Hypothalamus (tissue), 51 donors: Measurements from ENCODE around the gene KIAA1328.
"Not testable (repeated sequence)": the region's sequence is repeated elsewhere in the genome, so short reads cannot be mapped to it uniquely, and the experiment has no call there.

Experiments
- DNase-seq, 51 donors: peaks; one replicate each; lab custom pipeline; 2025; lab: John Stamatoyannopoulos, UW

The KIAA1328 gene

DNA sequence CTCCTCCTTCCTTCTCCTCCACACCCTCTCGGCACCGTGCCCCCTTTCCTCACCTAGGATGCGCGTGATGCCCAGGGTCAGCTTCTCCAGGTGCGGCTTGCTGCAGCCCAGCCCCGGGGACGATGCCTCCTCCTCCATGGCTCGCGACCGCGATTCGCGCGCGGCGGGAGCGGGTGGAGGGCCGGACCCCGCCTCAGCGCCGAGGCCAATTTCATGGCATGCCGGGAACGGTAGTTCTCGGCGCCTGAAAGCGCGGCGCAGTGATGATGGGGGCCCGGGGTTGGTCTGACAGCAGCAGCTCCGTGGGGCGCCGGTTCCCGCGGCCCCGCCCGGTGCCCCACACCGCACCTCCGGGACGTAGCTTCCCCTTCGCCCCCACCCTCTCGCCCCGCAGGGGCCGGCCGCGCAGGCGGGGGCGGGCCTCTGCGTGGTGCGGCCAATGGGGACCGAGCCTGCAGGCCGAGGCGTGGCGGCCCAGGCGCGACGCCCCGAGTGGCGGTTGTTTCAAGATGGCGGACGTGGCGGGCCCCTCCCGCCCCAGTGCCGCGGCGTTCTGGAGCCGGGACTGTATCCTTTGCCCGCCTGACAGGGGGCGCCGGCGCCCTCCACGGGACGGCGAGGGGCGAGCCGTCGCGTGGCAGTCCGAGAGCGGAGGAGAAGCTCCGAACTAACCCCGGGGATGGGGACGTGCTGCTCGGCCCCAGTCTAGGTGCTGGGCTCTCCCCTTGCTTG lies at the start of gene KIAA1328, which contains the start of gene TPGS2:
Gene KIAA1328, plus strand, starts transcription at position 498 of the 732 bp plus-strand sequence. Its CDS starts 12 bp downstream, at position 510.
Gene TPGS2, minus strand, starts transcription at position 373 of the 732 bp plus-strand sequence. Its CDS starts 235 bp downstream, at position 138.
- peak; percentile 36 to 94 (median 80) for DNase-seq

DNA sequence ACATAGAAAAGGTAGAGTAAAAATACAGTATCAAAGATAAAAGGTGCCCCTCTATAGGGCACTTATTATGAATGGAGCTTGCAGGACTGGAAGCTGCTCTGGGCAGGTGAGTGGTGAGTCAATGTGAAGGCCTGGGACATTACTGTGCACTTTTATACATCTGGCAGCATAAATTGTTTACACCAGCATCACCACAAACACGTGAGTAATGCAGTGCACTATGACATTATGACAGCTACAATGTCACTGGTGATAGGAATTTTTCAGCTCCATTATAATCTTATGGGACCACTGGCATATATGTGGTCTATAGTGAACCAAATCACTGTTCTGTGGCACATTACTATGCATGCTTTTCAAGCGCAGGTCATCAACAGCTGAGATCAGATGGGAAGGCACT lies 48.2 kb upstream of the KIAA1328 start:
- no peak for DNase-seq

DNA sequence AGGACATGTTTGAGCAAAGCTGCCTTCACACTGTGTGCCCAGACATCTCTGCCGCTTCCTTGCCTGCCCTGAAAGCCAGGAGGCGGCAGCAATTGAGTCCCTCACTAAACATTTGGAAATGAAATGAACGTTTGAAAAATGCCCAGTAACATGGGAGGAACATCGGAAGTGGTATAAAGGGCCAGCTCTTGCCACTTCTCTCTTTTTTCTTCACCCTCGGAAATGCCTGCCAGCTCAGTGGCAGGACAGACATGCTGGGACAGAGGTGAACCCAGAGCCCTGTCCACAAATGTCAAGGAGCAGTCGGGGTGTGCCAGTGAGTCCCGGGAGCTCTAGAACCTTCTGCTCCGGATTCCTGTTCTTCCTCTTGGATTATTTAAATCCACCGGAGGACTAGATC lies 46.2 kb upstream of the KIAA1328 start:
- DNase-seq: no peak

DNA sequence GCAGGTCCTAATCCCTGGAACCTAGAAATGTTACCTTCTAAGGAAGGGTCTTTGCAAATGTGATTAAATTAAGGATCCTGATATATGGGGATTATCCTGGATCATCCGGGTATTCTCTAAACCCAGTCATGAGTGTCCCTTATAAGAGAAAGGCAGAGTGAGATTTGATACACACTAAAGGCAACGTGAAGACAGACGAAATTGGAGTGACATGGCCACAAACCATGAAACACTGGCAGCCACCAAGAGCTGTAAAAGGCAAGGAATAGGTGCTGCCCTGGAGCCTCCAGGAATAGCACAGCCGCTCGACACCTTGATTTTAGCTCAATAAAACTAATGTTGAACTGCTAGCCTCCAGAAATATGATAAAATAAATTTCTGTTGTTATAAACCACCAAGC lies 45.1 kb upstream of the KIAA1328 start:
- no peak for DNase-seq

DNA sequence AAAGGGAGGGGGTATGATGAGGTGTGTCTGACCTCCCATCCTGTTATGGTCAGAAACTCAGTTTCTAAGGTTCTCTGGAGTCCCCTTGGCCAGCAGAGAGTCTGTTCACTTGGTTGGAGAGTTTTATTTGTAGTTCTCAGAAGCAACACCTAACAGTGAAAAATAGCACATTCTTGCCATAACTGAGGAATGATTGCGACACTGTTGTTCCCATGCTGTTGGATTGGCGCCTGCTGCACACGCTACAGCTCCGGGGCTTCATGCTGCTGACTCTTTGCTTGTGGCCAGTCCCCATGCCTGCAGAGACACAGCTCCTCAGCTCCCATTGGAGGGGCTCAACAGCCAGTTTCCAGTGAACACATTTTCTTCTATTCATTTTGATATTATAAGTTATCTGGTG lies 42.2 kb upstream of the KIAA1328 start:
- DNase-seq: peak in 1 of 51 donors; percentile 9

DNA sequence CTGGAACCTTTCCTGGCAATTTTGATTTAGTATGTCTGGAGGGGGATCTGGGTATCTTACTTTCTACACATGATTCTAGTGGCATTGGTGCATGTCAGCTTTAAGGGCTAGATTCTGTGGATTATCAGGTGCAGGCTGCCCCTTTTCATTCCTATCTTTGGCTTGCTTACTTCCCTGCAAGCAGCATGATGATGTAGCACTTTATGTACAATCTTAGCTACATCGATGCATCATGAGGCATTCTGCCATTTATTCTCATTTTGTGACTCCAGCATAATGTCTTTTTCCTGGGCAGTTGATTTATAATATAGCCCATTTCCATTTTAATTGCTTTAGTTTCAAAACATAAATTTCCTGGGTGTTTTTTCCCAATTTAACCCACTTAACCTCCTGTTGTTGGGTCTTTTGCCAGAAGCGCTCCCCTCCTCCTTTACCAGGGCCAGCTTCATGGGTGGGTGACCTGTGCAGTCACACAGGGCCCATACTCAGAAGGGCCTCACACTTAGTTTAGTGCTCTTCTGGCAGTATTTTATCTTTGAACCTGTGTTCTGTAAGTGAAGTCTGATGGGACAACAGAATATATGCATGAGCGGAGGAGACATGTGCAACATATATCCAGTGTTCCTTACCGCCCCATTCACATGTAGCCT lies 36.2 kb upstream of the KIAA1328 start:
- DNase-seq: no peak

DNA sequence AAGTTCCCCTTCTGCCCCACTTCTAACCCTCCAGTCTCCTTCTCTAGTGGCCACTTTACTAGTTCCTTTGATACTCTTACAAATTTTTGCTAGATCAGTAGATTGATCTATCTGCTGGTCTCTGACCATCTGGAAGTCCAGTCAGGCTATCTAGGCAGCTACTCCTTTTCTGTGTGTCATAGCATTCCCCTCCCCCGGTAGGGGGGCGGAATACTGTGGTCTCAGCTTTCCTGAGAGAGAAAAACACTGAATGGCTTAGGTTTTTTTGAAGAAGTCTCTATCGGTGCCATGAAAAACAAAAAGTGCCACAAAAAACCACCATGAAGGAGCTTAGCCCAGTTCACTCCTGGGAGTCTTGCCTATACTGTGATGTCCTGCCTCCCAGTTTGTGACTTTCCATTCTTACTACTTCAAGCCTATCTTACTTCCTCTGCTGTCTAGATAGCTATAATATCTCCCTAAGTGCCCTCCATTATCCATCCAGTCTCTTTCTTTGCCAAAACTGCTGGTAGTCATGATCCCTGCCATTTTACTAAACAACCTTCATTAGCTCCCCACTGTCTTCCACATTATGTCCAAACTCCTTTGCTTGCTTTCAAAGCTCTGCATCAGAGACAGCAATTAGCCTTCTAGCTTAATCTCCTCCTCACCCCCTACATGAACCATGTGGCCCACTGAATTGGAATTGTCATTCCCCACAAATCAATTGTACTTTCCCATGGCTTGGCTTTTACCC lies 30.0 kb upstream of the KIAA1328 start:
- no peak for DNase-seq

DNA sequence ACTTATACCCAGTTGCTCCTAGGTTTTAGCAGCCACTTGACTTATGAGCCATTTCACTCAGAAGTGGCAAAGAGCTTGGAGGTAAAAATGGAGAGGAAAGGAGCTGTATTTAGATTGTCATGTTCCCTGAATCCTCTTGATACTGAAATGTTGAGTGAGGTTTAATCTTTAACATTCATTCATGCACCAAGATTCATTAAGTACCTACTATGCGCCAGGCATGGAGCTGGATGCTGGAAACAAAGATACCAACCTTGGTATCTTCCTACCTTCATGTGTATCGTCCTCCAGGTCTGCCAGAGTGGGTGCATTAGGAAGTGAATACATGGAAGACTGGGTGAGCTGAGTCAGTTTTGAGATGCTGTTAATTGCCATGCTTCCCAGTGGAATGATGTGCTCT lies 23.8 kb upstream of the KIAA1328 start:
- no peak for DNase-seq

DNA sequence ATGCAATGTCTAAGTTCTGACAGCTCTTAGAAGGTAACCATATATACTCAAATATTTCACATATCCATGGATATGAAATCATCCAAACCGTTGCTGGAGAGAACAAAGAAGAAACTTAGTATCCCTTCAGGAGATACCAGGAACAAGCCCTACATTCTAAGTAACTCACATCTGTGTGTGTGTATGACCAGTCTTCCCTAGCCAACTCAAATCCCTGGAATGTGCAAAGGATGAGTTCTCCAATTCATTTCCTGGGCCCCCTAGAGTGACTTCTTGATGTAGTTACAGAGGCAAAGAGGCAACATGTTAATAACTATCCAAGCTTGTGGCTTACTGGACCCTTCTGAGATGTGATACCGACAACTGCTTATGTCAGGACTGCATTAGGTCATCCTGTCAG lies 20.2 kb upstream of the KIAA1328 start:
- no peak for DNase-seq

DNA sequence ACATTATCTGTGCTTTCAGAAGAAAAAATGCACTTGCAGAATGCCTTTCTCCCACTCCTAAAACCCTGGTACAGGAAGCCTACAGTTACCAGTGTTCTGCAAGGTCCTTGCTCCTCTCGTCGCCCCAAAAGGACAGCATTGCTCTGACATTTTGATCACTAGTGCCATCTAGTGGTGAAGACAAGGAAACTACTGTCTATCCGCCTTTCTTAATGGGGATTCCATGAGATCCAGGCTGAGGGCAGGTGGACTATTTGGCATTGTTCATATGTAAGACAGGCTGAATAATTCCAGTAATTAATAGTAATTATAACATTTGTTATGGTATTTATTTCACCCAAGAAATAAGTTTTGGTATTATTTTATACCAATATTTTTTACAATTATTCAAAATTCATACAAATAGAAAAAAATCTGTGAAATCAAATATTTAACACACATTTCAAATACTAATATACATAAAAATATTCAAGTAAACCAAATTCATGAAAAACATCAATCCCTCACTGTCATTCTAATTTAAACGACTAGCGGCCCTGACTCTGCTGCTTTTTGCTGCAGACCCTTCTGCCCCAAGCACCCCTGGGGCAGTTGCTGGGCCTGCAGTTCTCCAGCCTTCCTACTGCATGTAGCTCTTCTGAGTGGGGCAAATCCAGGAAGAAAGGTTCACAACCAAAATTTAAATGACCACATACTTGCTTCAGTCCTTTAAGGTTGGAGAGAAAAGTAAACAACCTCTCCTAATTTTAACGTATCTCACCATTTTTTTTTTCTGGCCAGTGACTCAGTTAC lies 19.1 kb upstream of the KIAA1328 start:
- peak in 19 of 51 donors; percentile 0 to 47 (median 24) for DNase-seq

DNA sequence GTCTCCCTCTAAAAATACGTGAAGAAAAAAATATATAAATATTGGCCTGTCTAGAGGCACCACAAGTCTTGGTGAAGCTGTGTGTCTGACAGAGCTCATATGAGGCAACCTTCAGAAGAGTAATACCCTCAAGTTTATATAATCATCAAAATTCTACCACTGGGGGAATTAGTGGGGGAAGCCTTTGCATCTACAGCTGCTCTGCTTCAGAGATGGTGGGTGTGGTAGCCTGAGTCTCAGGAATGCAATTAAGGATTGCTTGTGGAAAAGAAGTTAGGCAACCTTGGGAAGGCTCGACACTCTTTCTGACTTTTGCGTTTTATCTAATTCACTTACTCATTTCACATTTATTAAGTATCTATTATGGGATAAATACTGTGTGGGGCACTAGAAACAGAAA lies 17.5 kb upstream of the KIAA1328 start:
- no peak for DNase-seq

DNA sequence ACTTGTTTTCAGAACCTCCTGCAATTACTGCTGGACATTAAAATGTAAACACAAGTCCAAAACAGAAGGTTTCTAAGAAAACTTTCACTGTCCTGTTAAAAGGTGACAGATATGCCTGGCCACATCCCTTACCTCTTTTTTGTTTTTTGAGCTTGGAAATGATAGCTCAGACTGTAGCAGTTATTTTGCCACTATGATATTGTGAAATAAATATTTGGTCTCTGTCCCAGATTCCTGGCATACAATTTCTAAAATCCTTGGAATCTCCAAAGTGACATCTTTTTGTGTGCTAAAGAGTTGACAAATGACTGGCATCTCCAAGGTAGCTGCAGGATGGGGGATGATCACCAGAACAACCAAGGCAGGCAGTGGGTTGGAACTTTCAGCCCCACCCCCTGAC lies 17.0 kb upstream of the KIAA1328 start:
- DNase-seq: no peak

DNA sequence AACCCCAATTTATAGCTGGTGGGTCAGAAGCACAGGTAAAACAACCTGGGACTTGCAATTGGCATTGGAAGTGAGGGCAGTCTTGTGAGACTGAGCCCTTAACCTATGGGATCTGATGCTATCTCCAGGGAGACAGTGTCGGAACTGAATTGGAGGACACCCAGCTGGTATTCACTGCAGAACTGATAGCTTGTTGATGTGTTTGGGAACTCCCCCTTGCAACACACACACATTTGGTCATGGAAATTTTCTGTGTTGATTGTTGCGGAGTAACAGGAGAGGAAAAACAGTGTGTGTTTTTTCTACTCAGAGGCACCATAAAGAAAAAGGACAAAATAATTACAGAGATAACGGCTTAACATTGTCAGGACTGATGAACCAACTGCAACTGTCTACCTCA lies 16.2 kb upstream of the KIAA1328 start:
- no peak for DNase-seq

DNA sequence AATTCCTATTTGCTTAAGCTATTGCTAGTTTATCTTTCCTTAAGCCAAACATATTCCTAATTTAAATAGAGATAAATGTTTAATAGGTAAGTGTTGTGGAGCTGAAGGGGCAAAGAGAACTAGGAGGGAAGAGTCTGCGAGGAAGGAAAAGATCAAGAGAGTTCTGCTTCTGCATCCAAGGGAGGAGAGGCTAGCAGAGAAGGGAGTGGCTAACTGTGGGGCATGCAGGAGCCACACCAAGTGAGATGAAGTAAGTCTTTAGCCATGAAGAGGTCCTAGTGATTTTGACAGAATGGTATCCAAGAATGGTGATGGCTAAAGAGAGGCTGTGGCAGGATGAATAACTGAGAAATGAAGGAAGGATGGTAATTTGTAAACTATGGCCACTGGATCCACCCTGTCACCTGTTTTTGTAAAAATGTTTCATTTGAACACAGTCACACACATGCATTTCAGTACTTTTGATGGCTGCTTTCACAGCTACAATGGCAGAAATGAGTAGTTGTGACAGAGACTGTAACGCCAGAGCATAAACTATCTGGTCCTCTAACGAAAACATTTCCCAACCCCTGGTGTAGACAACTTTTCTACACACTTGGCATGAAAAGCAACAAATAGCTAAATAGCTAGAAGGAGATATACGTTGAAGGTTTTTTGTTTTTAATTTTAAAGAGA lies 15.7 kb upstream of the KIAA1328 start:
- DNase-seq: no peak

DNA sequence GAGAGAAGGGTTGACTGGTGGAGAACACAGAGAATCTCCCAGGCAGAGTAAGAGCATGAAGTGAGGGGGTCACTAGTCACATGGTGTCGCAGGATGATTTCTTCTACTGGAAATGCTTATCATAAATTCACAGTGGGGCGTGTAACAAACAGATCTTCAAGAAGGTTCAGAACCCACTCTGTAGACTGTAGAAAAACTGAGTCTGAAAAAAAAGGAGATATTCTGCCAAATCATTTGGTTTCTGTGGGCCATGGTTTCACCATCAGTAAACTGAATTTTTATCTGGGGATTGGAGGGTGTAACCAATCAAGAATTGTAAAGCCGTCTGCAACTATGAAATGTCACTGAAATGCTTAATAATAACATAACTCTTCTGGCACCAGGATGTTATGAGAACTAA lies 15.1 kb upstream of the KIAA1328 start:
- no peak for DNase-seq

DNA sequence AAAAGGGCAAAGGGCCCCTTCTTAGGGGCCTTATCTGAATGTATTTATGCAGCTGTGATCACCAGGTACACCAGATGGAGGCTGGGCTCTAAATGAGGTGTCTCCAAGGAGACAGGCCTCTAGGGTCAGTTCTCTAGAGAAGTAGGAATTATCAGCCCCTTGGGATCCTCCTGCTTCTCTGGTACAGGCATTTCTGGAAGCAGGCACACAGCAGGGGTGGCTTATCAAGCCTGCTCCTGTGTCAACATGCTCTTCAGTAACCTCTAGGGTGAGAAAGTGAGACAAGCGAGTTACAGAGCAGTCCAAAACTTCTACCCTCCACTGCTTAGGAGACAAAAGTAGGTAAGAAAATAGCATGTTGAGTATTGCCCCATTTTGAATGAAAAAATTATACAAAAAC lies 13.9 kb upstream of the KIAA1328 start:
- DNase-seq: no peak

DNA sequence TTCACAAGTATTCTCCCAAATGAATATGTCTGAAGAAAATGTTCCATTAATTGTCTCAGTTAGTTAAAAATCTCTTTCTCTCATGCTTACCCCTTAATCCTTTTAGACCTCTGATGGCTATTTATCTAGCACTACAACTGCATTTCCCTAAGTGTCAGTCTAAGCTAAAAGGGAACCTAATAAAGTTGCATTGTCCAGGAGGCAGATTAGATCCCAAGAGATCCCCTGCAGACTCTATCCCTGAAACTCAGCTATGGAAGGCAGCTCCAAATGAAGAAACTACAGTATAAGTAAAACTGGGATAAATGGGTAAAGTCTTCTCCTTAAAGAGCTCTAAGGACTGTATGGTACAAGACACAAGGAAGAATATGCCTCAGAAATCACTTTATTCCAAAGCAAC lies 12.8 kb upstream of the KIAA1328 start:
- not testable (repeated sequence) for DNase-seq

DNA sequence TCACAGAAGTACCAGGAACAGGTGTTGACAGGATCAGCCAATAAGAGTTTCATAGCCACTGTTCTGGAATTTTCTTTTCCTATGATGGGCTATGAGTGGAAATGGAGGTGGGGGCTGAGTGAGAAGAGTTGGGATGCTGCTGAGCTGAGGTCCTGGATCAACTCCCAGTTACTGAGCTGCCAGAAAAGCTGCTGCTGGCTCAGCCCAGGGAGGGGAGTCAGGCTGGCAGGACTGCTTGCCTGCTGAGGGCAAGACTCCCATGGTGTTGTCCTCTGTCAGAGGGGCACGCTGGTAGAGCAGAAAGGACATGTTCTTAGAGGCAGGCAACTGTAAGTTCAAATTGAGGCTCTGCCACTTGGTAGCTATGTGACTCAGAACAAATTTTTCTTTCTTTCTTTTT lies 11.9 kb upstream of the KIAA1328 start:
- DNase-seq: no peak

DNA sequence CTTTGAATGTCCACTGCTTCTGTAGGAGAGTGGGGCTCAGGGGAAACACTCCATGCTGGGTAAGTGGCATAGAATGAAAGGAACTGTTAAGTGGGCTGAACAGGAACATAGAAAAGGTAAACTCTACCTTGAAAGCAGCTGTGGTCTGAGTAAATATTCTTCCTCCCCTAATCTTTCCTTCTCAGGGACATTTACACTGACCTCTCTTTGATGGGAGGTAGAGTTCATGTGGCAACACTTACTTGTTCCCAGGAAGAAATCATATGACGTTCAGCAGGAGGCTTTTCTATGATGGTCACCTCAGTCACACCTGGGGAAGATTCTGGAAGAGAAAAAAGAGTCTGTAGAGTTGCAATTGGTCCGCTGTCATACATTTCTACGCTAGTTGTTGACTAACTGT lies 10.3 kb upstream of the KIAA1328 start:
- DNase-seq: no peak

DNA sequence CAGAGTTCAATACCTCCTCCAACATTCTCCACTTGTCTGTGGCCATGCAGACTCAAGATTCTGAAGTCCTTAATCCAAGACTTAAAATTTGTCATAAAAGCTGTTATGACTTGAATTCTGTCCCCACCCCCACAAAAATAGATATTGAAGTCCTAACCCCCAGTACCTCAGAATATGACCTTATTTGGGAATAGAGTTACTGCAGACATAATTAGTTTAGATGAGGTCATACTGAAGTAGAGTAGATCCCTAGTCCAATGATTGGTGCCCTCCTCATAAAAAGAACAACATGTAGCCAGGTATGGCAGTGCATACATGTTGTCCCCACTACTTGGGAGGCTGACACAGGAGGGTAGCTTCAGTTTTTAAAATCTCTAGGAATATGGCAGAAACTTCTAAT lies 9.3 kb upstream of the KIAA1328 start:
- DNase-seq: no peak
